Ovary (tissue), 9 donors: ENCODE results near the gene PAQR5. TPM values are rescaled to one million over a fixed set of nuclear protein-coding genes. Genes with fewer than 3 reads are reported as not detected.

Experiments
- DNase-seq, 5 donors: peaks; one replicate each; pipeline ENCODE4 v3.0.0-alpha.2; 2019 to 2020
- H3K27ac ChIP-seq, 2 donors: fragments of 200-600 bp; one replicate each; pipeline versions ENCODE4 v1.5.1 to v1.8.0; 2019 to 2022
- H3K27me3 ChIP-seq: fragments of 200-600 bp; one replicate; pipeline ENCODE4 v1.8.0; 2022
- H3K36me3 ChIP-seq: fragments of 200-600 bp; sonication (generic); one replicate; pipeline ENCODE4 v1.5.1; 2019
- H3K4me1 ChIP-seq: one replicate; pipeline ENCODE4 v1.8.1; 2013; ENCODE audit warnings: mild to moderate bottlenecking, moderate library complexity; ENCODE audit not compliant: insufficient read depth
- H3K4me3 ChIP-seq: fragments of 200-600 bp; sonication (generic); one replicate; pipeline ENCODE4 v1.5.1; 2017
- H3K9me3 ChIP-seq, 2 donors: fragments of 200-600 bp in 1 of 2; sonication (generic) in 1 of 2; one replicate each; pipeline versions ENCODE4 v1.5.1 to v1.8.1; 2013 to 2019; ENCODE audit warnings: mild to moderate bottlenecking in 1 of 2, moderate library complexity in 1 of 2
- EP300 ChIP-seq: sonication (generic); formaldehyde crosslinking; IDR thresholded peaks from one replicate; pipeline ENCODE4 v1.6.1; 2017; ENCODE audit warnings: antibody characterized with exemption
- POLR2A ChIP-seq: fragments of 450-650 bp; IDR thresholded peaks from one replicate; pipeline ENCODE4 v1.6.1; 2017; ENCODE audit warnings: antibody characterized with exemption, mild to moderate bottlenecking, moderate library complexity
- WGBS, 3 donors: extraction: QIAGEN DNeasy Blood & Tissue Kit in 1 of 3; methylation state at CpG; one replicate each; pipeline versions ENCODE4 v1.1.5 to v1.1.7; 2013 to 2017; 5-methylcytosine and 5-hydroxymethylcytosine counted together
- intact Hi-C, 4 donors: fragments of 100-400 bp; cut with DNase I; formaldehyde crosslinking; loops; one replicate each; pipeline versions ENCODE4 v1.11.0 to v1.15.1; 2022 to 2023
- polyA plus RNA-seq, 2 donors: library from polyadenylated mRNA; stranded (reverse); fragments of 200-250 nt in 1 of 2; fragments of 350-450 nt in 1 of 2; fragmentation: Illumina TruSeq in 1 of 2; extraction: RNeasy Lipid Tissue Mini Kit (QIAGEN cat#74804) in 1 of 2; gene quantifications; one replicate each; pipeline ENCODE4 v1.2.3, GENCODE V29; 2013 to 2014
- total RNA-seq, 7 donors: library from RNA; depleted of rRNA in 2 of 7; stranded (reverse); fragments of >200 nt in 2 of 7; fragmentation: NEBNext Ultra II Directional in 3 of 7; extraction: Animal tissue kit (Norgen Biotek cat#: 25700) in 3 of 7; gene quantifications; one replicate each; pipeline versions ENCODE4 v1.1.0 to v1.2.4, GENCODE V29; 2016 to 2023
- TF ChIP-seq, protein P1 (sequence below), 3 donors: fragments of 450-650 bp in 2 of 3; fragments of 200-600 bp in 1 of 3; IDR thresholded peaks; one replicate each; pipeline versions ENCODE4 v1.5.1 to v1.8.0; 2016 to 2022; ENCODE audit warnings: antibody characterized with exemption in 3 of 3, mild to moderate bottlenecking in 1 of 3
- donor health status: DM: no; HTN: no; CAD: no; lungs with moderate emphysema.
- donor health status: DM: no; HTN: no; CAD: no.
- donor health status: Bipolar disorder and iron deficiency.
- donor health status: DM: yes; HTN: yes; CAD: no.
- donor health status: DM: no; HTN: no; CAD: no.
- donor health status: DM: yes; HTN: yes; CAD: no.

Gene PAQR5
- total and polyA plus RNA-seq, 9 donors, result 0.12 to 2.4 (median 0.66) TPM

DNA sequence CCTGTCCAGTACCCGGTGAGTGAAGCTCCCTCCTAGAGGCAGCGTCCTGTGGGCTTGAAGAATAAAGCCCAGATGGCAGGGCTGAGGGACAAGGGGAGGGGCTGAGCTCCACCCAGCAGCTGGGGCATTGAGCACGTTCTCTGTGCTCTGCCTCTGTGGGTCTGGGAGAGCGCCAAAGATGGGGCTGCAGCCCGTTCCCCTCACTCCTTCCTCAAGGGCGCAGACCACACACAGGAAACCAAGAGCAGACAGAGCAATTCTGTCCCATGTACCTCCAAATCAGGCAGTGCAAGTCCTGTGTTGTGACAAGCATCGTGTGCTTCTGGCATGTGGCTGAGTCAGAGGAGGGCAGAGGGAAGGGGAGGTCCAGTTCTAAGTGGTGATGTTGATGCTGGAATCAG, 99.8 kb downstream of the PAQR5 start:
- no peak for DNase-seq
- no peak overlapping the region for H3K27ac ChIP-seq
- H3K9me3 ChIP-seq, result no peaks in the 10 kb centered on the region
- H3K4me3 ChIP-seq, result no peak overlapping the region
- intact Hi-C loops, result no loop called here
- H3K36me3 ChIP-seq, result no peaks in the 10 kb centered on the region
- WGBS, 3 donors, result 54 to 58% (median 57%) methylated on average over 7 of the region's 7 CpGs
- TF ChIP-seq POLR2A, result no peak
- TF ChIP-seq, protein P1, sequence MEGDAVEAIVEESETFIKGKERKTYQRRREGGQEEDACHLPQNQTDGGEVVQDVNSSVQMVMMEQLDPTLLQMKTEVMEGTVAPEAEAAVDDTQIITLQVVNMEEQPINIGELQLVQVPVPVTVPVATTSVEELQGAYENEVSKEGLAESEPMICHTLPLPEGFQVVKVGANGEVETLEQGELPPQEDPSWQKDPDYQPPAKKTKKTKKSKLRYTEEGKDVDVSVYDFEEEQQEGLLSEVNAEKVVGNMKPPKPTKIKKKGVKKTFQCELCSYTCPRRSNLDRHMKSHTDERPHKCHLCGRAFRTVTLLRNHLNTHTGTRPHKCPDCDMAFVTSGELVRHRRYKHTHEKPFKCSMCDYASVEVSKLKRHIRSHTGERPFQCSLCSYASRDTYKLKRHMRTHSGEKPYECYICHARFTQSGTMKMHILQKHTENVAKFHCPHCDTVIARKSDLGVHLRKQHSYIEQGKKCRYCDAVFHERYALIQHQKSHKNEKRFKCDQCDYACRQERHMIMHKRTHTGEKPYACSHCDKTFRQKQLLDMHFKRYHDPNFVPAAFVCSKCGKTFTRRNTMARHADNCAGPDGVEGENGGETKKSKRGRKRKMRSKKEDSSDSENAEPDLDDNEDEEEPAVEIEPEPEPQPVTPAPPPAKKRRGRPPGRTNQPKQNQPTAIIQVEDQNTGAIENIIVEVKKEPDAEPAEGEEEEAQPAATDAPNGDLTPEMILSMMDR (IDR thresholded peaks at IDR 0.05), result no peak
- TF ChIP-seq EP300, result no peak
- no peaks in the 10 kb centered on the region for H3K27me3 ChIP-seq
- no peaks in the 10 kb centered on the region for H3K4me1 ChIP-seq

DNA sequence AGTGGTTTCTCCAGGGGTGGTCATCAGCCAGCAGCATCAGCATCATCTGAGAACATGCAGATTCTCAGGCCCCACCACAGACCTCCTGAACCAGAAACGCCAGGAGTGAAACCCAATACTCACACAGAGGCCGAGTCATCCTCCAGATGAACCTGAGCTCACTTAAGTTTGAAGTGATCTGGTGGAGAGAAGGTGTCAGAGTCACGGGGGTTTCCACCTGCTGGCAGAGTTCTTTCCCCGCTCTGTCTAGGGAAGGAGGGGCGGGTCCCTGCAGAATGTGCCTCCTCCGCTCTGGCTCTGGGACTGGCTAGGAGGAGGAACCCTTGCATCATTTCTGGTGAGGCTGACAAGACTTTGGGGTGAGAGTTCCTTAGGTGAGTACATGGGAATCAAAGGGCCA, 102.1 kb downstream of the PAQR5 start:
- TF ChIP-seq EP300, result no peak
- TF ChIP-seq POLR2A, result no peak
- TF ChIP-seq, protein P1 (IDR thresholded peaks at IDR 0.05), result no peak
- Histone ChIP-seq H3K36me3 (no peaks in the 10 kb centered on the region), H3K27ac (no peak overlapping the region), H3K4me3 (no peak overlapping the region), H3K9me3 (no peaks in the 10 kb centered on the region), H3K4me1 (no peaks in the 10 kb centered on the region), H3K27me3 (no peaks in the 10 kb centered on the region)
- intact Hi-C loops, result no loop called here
- no peak for DNase-seq
- 90 to 97% (median 96%) methylated on average over 6 of the region's 6 CpGs for WGBS, 3 donors

DNA sequence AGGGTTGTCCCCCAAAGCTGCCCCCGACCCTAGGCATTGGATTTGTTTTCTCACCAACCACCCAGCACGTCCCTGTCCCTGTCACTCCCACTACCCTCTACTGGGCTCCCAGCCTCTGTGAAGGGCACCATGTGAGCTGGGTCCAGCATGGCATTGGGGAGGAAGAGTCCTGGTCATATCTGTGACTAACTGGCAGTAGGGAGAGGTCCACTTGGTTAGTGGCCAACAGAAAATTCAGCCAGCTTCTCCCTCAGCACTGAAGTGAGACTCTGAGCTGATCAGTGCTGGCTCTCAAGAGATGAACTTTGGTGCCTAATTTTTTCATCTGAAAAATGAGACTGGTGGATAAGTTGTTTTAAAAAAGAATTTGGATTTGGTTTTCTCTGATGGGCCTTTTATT, 104.1 kb downstream of the PAQR5 start:
- Histone ChIP-seq H3K4me3 (no peak overlapping the region), H3K27me3 (no peaks in the 10 kb centered on the region), H3K27ac (no peak overlapping the region), H3K4me1 (no peaks in the 10 kb centered on the region), H3K9me3 (no peaks in the 10 kb centered on the region), H3K36me3 (no peaks in the 10 kb centered on the region)
- DNase-seq, result no peak
- TF ChIP-seq EP300 (no peak), POLR2A (no peak)
- TF ChIP-seq, protein P1 (IDR thresholded peaks at IDR 0.05), result no peak
- 78 to 96% (median 89%) methylated on average over 2 of the region's 2 CpGs for WGBS, 3 donors
- intact Hi-C loops, result no loop called here

- no peaks in the 10 kb centered on the region for H3K4me1 ChIP-seq
- WGBS, 3 donors, result 42 to 52% (median 43%) methylated on average over 4 of the region's 4 CpGs
- no peaks in the 10 kb centered on the region for H3K27me3 ChIP-seq
- no peak overlapping the region for H3K4me3 ChIP-seq
- intact Hi-C loops, result no loop called here
- no peak for DNase-seq
- no peak for TF ChIP-seq EP300
- TF ChIP-seq, protein P1 (IDR thresholded peaks at IDR 0.05), result no peak
- no peak for TF ChIP-seq POLR2A
- no peak overlapping the region for H3K27ac ChIP-seq
- H3K9me3 ChIP-seq, result no peaks in the 10 kb centered on the region
- H3K36me3 ChIP-seq, result no peaks in the 10 kb centered on the region
Observed at GRCh38 chr15:69403594-69403993, 104.9 kb downstream of the PAQR5 start.

DNA sequence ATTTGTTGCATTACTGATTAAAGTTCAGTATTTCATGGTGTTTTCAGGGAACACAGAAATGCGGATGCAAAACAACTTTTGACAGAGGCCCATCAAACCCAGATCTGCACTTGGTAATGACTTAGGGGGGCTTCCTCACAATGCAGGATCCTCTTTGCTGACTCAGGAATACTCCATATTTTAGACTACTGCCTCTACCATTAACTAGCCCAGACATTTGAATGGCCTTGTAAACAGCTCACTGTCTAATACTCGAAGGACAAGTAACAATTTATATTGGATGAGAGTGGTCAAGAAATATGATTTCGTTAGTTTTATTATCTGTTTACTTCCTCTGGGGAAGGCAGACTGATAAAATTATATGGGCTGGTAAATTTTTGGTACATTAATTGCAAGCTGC, 106.4 kb downstream of the PAQR5 start:
- DNase-seq, result no peak
- Histone ChIP-seq H3K27ac (no peak overlapping the region), H3K27me3 (no peaks in the 10 kb centered on the region), H3K9me3 (no peaks in the 10 kb centered on the region), H3K4me1 (no peaks in the 10 kb centered on the region), H3K36me3 (no peaks in the 10 kb centered on the region), H3K4me3 (no peak overlapping the region)
- TF ChIP-seq, protein P1 (IDR thresholded peaks at IDR 0.05), result no peak
- TF ChIP-seq POLR2A, result no peak
- no peak for TF ChIP-seq EP300
- 55 to 61% (median 59%) methylated on average over 3 of the region's 3 CpGs for WGBS, 3 donors
- intact Hi-C loops, result no loop called here
